H1 (cell line): Measurements from ENCODE around the gene BRI3BP. TPM values are rescaled to one million over a fixed set of nuclear protein-coding genes. Genes with fewer than 3 reads are reported as not detected.

Source experiments
- BCL11A ChIP-seq, 2 experiments: IDR thresholded peaks; one replicate each; pipeline ENCODE4 v1.6.1; 2011; ENCODE audit warnings: low read depth in 2 of 2, low read length in 2 of 2, mild to moderate bottlenecking in 2 of 2
- CEBPB ChIP-seq: IDR thresholded peaks from 2 replicates; pipeline ENCODE4 v1.6.1; 2012; ENCODE audit warnings: low read depth, low read length
- CHD1 ChIP-seq: IDR thresholded peaks from 2 replicates; pipeline ENCODE4 v1.6.1; 2012; ENCODE audit warnings: low read depth, low read length, improper control_type of control experiment
- CTBP2 ChIP-seq: IDR thresholded peaks from 2 replicates; pipeline ENCODE4 v1.7.0; 2011; ENCODE audit warnings: borderline replicate concordance, mild to moderate bottlenecking, moderate library complexity, mixed read lengths, low read length; ENCODE audit not compliant: insufficient read depth, insufficient read length
- CTCF ChIP-seq, 3 experiments: IDR thresholded peaks; 1 replicate in 2 of 3; 2 replicates in 1 of 3; pipeline versions ENCODE4 v1.5.1 to v1.6.1; 2011; ENCODE audit warnings: low read length in 3 of 3, mild to moderate bottlenecking in 3 of 3, inconsistent platforms in 2 of 3, low read depth in 1 of 3, moderate library complexity in 1 of 3; ENCODE audit not compliant: insufficient read depth in 1 of 3; ENCODE audit errors: control extremely low read depth in 1 of 3
- FOSL1 ChIP-seq: IDR thresholded peaks from 2 replicates; pipeline ENCODE4 v1.6.1; 2011; ENCODE audit warnings: mild to moderate bottlenecking, low read depth, low read length, moderate library complexity; ENCODE audit not compliant: insufficient read depth
- GTF2F1 ChIP-seq: IDR thresholded peaks from 2 replicates; pipeline ENCODE4 v1.6.1; 2012; ENCODE audit warnings: low read depth, low read length, improper control_type of control experiment, borderline replicate concordance
- HDAC2 ChIP-seq, 2 experiments: fragments of 300-600 bp in 1 of 2; sonication (generic) in 1 of 2; IDR thresholded peaks; 2 replicates each; pipeline ENCODE4 v1.6.1; 2011 to 2012; ENCODE audit warnings: low read depth in 2 of 2, low read length in 2 of 2, mild to moderate bottlenecking in 2 of 2, moderate library complexity in 2 of 2, borderline replicate concordance in 1 of 2, inconsistent platforms in 1 of 2
- JUND ChIP-seq: IDR thresholded peaks from 2 replicates; pipeline ENCODE4 v1.6.1; 2011; ENCODE audit warnings: mild to moderate bottlenecking, improper control_type of control experiment, low read length
- PHF8 ChIP-seq: fragments of 200-600 bp; sonication (generic); conservative IDR thresholded peaks from 2 replicates; pipeline ENCODE4 v1.7.1; 2012; ENCODE audit warnings: low read depth, mild to moderate bottlenecking, inconsistent platforms, low read length, moderate library complexity
- POLR2A ChIP-seq, 2 experiments: IDR thresholded peaks; 1 replicate in 1 of 2; 2 replicates in 1 of 2; pipeline ENCODE4 v1.6.1; 2011; ENCODE audit warnings: low read depth in 2 of 2, low read length in 2 of 2, mild to moderate bottlenecking in 2 of 2; ENCODE audit errors: control extremely low read depth in 1 of 2
- RFX5 ChIP-seq: IDR thresholded peaks from 2 replicates; pipeline ENCODE4 v1.6.1; 2011; ENCODE audit warnings: low read depth, low read length, improper control_type of control experiment, borderline replicate concordance
- RNF2 ChIP-seq: fragments of 200-900, 300-1000 bp; sonication (generic); IDR thresholded peaks from 2 replicates; pipeline ENCODE4 v1.7.1; 2016; ENCODE audit warnings: borderline replicate concordance, low read depth, mild to moderate bottlenecking, antibody characterized with exemption, low read length; ENCODE audit not compliant: poor library complexity, severe bottlenecking; ENCODE audit errors: missing control alignments
- SAP30 ChIP-seq: fragments of 300-600 bp; sonication (generic); IDR thresholded peaks from 2 replicates; pipeline ENCODE4 v1.7.1; 2012; ENCODE audit warnings: low read length, moderate library complexity, mild to moderate bottlenecking, inconsistent platforms; ENCODE audit not compliant: insufficient read depth, insufficient replicate concordance
- SP1 ChIP-seq: IDR thresholded peaks from 2 replicates; pipeline ENCODE4 v1.6.1; 2011; ENCODE audit warnings: low read depth, low read length
- TAF7 ChIP-seq: optimal IDR thresholded peaks from 2 replicates; pipeline ENCODE3; 2011; ENCODE audit warnings: low read depth, mild to moderate bottlenecking, inconsistent platforms, low read length, moderate library complexity, borderline replicate concordance
- TEAD4 ChIP-seq: IDR thresholded peaks from 2 replicates; pipeline ENCODE4 v1.6.1; 2012; ENCODE audit warnings: low read depth, low read length, inconsistent platforms, mixed read lengths
- polyA plus RNA-seq, 7 experiments: library from polyadenylated mRNA; depleted of rRNA in 3 of 7; stranded (reverse) in 5 of 7; unstranded in 2 of 7; fragments of >200 nt in 5 of 7; fragments of 200-250 nt in 2 of 7; gene quantifications; 1 replicate in 5 of 7; 2 replicates in 1 of 7; 4 replicates in 1 of 7; pipeline versions ENCODE4 v1.2.1 to v1.2.3, GENCODE V29; 2011 to 2013; ENCODE audit warnings: missing spikeins in 2 of 7, mixed read lengths in 2 of 7
- total RNA-seq: library from RNA; stranded (reverse); fragmentation: NEBNext Ultra II Directional; extraction: Animal tissue kit (Norgen Biotek cat#: 25700); gene quantifications from 2 replicates; pipeline ENCODE4 v1.2.1, GENCODE V29; 2021
- TF ChIP-seq, protein P1 (sequence below): IDR thresholded peaks from 2 replicates; pipeline ENCODE4 v1.6.1; 2012; ENCODE audit warnings: inconsistent platforms

The BRI3BP gene
- total and polyA plus RNA-seq, 2 of the 8 experiments (the other 6 are each of a cell fraction or from before 2014, with no cell fraction given), result 5.4 to 14.2 TPM

GRCh38 chr12:124993626-124994436 lies at the start of gene BRI3BP (continued):
- TF ChIP-seq TEAD4 (no peak), CHD1 (no peak), FOSL1 (no peak), CTCF (IDR thresholded peaks at IDR 0.05; ENCODE audit: control extremely low read depth in 1 of 3, insufficient read depth in 1 of 3, low read depth in 1 of 3, low read length in 3 of 3) (no peak), BCL11A (IDR thresholded peaks at IDR 0.05; ENCODE audit: low read depth in 2 of 2, low read length in 2 of 2) (no peak), RFX5 (no peak), TAF7 (peak; percentile 23), CTBP2 (no peak), CEBPB (no peak), RNF2 (no peak), HDAC2 (IDR thresholded peaks at IDR 0.05; ENCODE audit: borderline replicate concordance in 1 of 2, low read depth in 2 of 2, low read length in 2 of 2) (no peak; a peak in 1 of 4 replicates), POLR2A (IDR thresholded peaks at IDR 0.05; ENCODE audit: control extremely low read depth in 1 of 2, low read depth in 2 of 2, low read length in 2 of 2) (peak in 1 of 2 experiments; percentile 50; a peak in 1 of 3 replicates), SAP30 (no peak), JUND (no peak), PHF8 (peak; percentile 44; the same call in 1 of the 2 replicates), GTF2F1 (no peak), SP1 (no peak)
- TF ChIP-seq, protein P1, sequence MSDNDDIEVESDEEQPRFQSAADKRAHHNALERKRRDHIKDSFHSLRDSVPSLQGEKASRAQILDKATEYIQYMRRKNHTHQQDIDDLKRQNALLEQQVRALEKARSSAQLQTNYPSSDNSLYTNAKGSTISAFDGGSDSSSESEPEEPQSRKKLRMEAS, result no peak
